SKM-1 treated with dmso at 0.1 percent for 144 hours (cell line): Measurements from ENCODE around the gene ITGA1.
"Not testable (repeated sequence)": the region's sequence is repeated elsewhere in the genome, so short reads cannot be mapped to it uniquely, and the experiment has no call there.

Experiments used
- DNase-seq: peaks from one replicate; lab custom pipeline; 2025; ENCODE audit not compliant: unreplicated experiment; lab: John Stamatoyannopoulos, UW

Gene ITGA1

DNA sequence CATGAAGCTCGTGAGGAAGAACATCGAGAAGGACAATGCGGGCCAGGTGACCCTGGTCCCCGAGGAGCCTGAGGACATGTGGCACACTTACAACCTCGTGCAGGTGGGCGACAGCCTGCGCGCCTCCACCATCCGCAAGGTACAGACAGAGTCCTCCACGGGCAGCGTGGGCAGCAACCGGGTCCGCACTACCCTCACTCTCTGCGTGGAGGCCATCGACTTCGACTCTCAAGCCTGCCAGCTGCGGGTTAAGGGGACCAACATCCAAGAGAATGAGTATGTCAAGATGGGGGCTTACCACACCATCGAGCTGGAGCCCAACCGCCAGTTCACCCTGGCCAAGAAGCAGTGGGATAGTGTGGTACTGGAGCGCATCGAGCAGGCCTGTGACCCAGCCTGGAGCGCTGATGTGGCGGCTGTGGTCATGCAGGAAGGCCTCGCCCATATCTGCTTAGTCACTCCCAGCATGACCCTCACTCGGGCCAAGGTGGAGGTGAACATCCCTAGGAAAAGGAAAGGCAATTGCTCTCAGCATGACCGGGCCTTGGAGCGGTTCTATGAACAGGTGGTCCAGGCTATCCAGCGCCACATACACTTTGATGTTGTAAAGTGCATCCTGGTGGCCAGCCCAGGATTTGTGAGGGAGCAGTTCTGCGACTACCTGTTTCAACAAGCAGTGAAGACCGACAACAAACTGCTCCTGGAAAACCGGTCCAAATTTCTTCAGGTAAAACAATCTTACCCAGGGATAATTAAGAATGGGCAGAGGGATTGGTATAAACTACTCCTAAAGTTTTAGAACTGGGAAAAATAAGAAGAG is 12.9 kb downstream of the ITGA1 start:
- no peak for DNase-seq

GRCh38 chr5:52801329-52801728 is 13.6 kb downstream of the ITGA1 start:
- no peak for DNase-seq

DNA sequence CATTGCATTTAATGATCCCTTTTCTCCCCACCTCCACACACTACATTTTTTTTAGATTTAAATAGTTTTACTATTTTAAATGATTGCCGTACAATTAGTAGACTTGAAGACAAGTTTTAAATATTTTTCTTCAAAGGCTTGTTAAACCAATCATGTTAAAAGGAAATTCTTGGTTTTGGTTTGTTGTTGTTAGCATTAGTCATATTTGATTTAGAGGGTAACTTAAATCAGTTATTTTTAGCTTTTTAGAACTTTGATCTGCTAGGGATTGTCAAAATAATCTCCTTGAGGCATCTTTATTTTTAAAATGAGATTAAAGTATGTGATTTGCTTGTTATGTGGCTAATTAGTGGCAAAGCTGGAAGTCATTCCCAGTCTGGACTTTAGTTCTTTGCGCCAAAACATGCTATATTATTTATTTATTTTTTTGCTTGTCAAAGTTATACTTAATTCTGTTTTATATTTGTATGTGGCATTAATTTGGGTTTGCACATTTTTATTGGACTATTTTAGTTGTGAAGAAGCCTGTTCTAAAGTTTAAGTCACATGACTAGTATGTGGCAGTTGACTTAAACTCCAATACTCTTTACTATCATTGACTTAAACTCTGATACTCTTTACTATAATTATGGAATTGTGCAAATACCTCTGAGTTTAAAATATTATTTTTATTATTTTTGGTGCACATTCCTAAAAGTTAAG is 14.7 kb downstream of the ITGA1 start:
- DNase-seq = no peak

DNA sequence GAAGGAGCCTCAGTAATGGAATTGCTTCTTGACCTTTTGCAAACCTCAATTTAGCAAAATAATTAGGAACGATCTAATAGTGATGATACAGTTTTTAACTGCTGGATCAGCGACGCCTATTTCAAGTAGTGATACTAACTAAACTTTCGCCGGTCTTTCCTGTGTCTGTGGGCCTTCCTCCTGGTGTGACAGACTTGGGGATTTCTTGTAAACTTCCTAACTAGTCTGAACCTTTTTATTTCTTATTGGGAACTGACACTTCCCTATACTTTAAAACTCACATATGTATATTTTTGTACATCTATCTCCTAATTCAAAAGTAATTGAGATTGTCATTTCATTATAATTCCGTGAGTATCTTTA is 15.2 kb downstream of the ITGA1 start:
- no peak for DNase-seq

DNA sequence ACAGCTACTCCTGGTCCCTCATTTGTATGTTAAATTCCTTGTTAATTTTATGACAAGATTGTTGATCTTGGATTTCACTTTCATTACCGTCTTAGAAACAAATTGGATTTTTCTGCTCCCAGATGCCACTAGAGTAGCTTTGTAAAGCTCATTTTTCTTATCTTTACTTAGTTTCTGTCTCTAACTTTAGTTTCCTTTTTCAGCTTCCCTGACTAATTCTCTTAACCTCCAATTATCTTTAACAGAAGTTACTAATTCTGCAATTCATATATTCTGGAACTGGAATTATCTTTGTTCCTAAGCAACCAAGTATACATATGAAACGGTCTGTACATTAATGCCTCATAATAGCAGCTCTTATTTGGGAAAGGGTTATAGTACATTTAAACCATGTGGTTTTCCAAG is 16.7 kb downstream of the ITGA1 start:
- no peak for DNase-seq

GRCh38 chr5:52804981-52805380 is 17.3 kb downstream of the ITGA1 start:
- DNase-seq = peak; percentile 60

DNA sequence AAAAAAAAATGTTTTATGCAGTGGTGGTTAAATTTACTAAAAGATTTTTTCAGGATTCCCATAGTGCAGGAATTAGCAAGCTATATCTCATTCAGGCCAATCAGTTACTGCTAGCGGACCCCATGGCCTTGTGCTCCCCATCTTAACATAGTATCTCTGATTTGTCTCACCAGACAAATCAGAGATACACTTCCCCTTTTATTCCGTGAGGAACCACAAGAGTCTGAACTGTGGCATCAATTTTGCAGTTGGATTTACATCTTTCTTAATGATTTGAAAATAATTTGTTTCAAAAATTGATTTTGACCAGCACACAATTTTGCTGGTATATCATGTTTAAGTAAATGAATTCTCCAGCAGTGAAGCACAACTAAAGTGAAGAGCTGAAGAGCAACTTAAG is 17.9 kb downstream of the ITGA1 start:
- peak; percentile 19 for DNase-seq

GRCh38 chr5:52807037-52807436 is 19.3 kb downstream of the ITGA1 start:
- DNase-seq = no peak

DNA sequence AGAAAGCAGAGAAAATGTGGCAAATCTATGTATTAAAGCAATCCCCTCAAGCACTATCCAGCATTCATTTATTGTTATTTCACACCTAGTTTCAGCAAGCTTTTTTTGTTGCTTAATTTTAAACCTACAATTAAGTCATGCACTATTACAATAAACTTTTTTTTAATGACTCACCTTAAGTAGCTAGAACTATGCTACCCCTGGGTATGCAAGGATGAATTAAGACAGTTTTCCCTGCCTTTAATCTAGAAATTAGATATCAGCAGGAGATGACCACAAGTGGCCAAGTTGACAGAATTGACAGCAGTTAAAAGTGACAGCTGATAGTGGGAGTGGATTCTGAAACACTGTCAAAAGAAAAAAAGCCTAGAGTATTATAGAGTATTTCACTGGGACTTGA is 20.0 kb downstream of the ITGA1 start:
- no peak for DNase-seq

DNA sequence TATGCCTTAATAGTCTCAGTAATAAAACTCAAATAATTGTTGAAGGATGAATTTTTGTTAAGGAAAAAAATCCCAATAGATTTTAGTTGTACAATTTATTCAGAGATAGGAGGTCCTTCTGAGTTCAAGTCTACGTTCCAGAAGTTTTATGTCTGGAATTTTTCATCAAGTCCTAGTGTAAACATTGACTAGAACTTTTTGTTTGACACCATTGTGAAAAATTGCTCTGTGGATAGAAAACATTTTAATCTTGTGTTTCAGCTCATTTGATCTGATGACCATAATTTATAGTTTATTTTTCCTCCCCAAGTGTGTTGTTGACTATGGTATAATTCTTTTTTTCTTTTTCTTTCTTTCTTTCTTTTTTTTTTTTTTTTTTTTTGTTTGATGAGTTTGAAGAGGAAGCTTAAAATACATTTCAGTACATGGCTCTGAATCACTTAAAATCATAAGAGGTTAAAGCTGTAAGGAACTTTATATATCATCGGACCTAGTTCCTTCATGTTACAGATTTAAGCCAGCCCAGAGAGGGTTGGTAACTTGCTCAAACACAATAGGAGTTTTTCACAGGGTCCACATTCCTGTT is 20.7 kb downstream of the ITGA1 start:
- DNase-seq = no peak

GRCh38 chr5:52809884-52810283 is 22.2 kb downstream of the ITGA1 start:
- no peak for DNase-seq

DNA sequence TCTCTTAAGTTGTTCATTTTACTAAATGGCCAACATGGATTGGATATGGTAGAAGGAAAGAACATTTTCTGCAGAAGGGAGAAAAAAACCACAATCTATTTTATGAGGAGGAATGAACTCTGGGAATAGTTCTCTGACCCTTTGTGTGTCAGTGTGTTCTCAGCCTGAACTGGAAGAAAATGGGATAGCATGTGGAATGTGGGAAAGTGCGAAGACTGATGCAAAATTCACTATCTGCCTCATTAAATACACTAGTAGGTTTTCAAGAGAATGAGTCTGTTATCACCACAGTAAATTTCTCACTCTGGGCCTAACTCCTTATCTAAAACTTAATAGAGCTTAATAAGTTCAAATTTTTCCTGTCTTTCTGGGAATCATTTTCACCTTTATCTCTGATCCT is 22.7 kb downstream of the ITGA1 start:
- no peak for DNase-seq

DNA sequence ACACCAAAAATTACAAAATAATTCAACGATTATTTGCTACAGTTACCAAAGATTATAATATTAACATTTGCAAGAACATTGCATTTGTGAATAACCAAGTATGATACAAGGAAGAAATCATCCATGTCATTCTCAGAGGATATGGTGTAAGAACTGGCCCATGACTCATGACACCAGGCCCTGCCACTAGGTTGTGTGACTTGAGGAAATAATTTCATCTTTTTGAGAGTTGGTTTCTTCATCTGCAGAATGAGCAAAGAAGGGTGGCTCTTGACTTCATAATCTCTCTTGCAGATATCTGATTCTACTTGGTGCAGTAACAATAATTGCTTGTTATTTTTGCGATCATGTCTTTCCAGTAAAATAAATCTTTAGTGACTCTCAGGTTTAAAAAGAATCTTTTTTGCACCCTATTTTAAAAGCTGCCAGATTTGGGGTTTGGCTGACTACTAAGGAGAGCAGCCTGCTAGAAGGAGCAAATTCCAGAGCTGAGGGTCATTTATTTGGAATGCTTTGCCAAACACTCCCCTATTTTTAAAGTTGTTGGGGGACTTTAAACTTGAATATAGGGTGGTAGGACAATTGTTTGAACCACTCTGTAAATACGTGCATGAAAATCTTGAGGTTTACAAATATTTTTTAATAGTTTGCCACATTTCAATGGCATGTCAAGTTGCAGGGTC is 23.5 kb downstream of the ITGA1 start:
- peak; percentile 89 for DNase-seq

DNA sequence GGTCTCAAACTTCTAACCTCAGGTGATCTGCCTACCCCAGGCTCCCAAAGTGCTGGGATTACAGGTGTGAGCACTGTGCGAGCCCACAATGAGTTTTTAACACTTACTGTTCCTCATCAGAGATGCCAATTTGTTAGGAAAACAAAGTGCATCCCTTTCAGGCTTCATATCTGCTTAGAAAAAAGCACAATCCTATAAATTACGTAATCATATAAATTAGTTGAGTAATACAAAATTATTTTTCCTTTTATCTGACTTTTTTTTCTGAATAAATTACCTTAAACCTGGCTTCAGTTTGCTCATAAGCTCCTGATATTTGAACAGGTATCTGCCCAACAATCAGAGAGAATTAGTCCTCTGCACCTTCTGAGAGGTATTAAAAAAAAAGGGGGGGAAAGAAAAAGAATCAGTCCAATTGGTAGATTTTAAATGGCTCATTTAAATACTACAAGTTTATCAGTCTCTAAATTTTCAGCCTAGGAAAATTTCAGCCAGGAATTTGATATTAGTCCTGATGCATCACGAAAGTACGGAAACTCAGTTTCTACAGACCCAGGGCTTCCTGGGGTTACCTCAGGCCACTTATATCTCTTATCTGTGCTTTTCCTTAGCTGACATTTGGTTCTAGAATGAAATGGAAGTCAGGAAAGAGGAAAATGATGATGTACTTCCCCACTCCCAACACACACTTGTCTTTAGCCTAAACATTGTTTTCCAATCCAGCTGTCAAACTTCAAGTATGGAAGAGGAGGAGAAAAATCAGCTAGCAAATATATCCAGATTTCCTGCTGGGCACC is 26.8 kb downstream of the ITGA1 start:
- DNase-seq = no peak

DNA sequence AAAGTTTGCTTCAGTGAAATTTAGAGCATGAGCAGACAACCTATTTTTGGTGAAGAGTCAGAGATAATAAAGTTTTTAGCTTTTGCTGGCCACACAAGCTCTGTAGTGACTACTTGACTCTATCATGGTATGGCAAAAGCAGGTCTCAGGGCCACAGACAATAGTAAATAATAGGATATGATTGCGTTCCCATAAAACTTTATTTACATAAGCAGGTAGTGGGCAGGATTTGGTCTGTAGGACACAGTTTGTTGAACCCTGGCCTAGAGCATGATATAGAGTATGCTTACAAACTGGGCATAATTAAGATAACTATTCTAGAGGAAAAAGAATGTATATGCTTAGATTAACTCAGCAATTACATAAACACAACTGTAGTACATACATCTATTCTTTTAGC is 30.1 kb downstream of the ITGA1 start:
- DNase-seq = no peak

DNA sequence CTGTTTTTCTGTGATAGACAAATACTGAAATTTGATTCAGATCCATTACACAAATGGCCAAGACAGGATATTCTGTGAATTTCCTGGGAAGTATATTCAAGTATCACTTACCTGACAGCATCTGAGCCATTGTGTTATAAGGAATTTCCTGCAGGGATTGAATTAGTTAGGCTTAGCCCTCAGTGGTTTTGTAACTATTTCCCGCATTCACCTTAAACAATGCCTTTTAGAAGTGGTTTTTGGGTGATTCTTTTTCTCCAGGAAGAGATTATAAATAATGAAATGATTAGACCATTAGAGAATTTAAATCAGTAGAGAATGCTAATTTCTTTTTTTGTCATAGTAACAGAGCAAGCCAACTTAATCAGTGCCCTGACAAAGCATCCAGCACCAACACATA is 30.6 kb downstream of the ITGA1 start:
- DNase-seq = no peak

DNA sequence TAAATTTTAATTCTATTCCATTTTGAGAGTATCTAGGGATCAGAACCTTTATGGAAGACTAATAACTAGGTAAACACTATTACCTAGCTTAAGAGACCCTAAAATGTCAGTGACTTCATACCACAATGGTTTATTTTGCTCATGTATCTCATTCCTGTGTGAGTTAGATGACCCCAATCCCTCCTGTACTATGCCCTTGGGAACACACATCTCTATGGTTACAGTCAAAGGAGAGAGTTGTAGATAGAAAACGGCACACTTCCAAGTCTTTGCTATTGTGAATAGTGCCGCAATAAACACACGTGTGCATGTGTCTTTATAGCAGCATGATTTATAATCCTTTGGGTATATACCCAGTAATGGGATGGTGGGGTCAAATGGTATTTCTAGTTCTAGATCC is 31.1 kb downstream of the ITGA1 start:
- DNase-seq = not testable (repeated sequence)

GRCh38 chr5:52821901-52822300 is 34.2 kb downstream of the ITGA1 start:
- DNase-seq = no peak

DNA sequence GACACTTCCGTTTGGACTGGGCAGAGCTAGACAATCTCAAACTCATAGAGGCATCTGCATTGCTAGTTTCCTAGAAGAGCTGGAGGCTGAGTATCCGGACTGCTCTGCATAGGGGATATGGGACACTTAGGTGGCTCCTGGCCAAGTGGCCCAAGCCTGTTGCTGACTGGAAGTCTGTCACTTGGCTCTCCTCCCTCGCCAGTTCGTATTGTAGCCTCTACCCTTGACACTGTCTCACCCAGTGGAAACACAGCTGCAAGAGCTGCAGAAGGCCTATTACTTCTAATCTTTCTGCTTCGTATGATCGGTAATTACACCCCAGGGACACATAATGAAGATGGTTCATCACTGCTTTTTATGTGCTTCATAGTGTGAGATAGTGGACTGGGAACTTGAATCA is 34.7 kb downstream of the ITGA1 start:
- DNase-seq = no peak

GRCh38 chr5:52824827-52825226 is 37.1 kb downstream of the ITGA1 start:
- no peak for DNase-seq

DNA sequence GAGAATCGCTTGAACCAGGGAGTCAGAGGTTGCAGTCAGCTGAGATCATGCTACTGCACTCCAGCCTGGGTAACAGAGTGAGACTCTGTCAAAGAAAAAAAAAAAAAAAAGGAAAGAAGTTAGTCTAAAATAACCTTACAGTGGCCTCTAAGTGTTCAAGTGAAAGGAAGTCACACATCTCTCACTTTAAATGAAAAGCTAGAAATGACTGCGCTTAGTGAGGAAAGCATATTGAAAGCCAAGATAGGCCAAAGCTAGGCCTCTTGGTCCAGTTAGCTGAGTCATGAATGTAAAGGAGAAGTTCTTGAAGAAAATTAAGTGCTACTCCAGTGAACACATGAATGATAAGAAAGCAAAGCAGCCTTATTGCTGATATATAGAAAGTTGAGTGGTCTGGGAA is 38.1 kb downstream of the ITGA1 start:
- DNase-seq = peak; percentile 46
